IMR-90 (cell line): ENCODE data around the gene SHCBP1L.

Experiments
- CEBPB ChIP-seq: IDR thresholded peaks from 2 replicates; pipeline ENCODE4 v1.6.1; 2012; ENCODE audit warnings: low read depth, low read length, improper control_type of control experiment
- MAFK ChIP-seq: IDR thresholded peaks from 2 replicates; pipeline ENCODE4 v1.6.1; 2012; ENCODE audit warnings: low read depth, low read length, improper control_type of control experiment
- MAZ ChIP-seq: IDR thresholded peaks from 2 replicates; pipeline ENCODE4 v1.6.1; 2012; ENCODE audit warnings: low read depth, mild to moderate bottlenecking, low read length, improper control_type of control experiment, moderate library complexity, borderline replicate concordance
- MXI1 ChIP-seq: IDR thresholded peaks from 2 replicates; pipeline ENCODE4 v1.6.1; 2012; ENCODE audit warnings: low read depth, mild to moderate bottlenecking, low read length, moderate library complexity, borderline replicate concordance
- NFE2L2 ChIP-seq: fragments of 150-350 bp; IDR thresholded peaks from 2 replicates; pipeline ENCODE4 v1.6.1; 2016; ENCODE audit warnings: low read depth, mild to moderate bottlenecking, low read length
- POLR2A ChIP-seq: IDR thresholded peaks from 2 replicates; pipeline ENCODE4 v1.6.1; 2012; ENCODE audit warnings: mild to moderate bottlenecking, low read depth, low read length
- RAD21 ChIP-seq: IDR thresholded peaks from 2 replicates; pipeline ENCODE4 v1.6.1; 2012; ENCODE audit warnings: low read length, improper control_type of control experiment
- SMC3 ChIP-seq: fragments of 150-350 bp; IDR thresholded peaks from 2 replicates; pipeline ENCODE4 v1.6.1; 2016; ENCODE audit warnings: low read depth, mild to moderate bottlenecking, antibody characterized with exemption, low read length, moderate library complexity
- TF ChIP-seq, protein P1 (sequence below): conservative IDR thresholded peaks from 2 replicates; pipeline ENCODE4 v1.5.1; 2012; ENCODE audit warnings: mild to moderate bottlenecking, low read depth, low read length, improper control_type of control experiment
- TF ChIP-seq, protein P2 (sequence below): fragments of 150-350 bp; IDR thresholded peaks from 2 replicates; pipeline ENCODE4 v1.6.1; 2017; ENCODE audit warnings: mild to moderate bottlenecking, antibody characterized with exemption, low read length, low read depth

DNA sequence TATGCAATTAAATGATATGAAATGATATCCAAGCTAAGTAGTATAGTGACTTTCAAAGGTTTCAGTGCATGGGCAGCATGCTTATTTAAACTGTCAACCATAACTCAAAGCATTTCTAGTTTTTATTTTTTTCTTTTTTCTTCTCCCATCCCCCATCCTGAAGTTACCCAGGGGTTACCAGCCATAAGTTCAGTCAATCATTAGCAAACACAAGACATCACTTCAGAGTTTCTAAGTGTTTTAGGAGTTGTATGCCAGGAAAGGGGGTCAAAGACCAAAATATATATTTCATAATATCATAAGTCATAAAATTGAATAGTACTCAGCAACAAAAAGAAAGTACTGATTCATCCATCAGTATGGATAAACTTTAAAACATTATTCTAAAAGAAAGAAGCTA lies 85.1 kb downstream of the SHCBP1L start:
- TF ChIP-seq, protein P1, sequence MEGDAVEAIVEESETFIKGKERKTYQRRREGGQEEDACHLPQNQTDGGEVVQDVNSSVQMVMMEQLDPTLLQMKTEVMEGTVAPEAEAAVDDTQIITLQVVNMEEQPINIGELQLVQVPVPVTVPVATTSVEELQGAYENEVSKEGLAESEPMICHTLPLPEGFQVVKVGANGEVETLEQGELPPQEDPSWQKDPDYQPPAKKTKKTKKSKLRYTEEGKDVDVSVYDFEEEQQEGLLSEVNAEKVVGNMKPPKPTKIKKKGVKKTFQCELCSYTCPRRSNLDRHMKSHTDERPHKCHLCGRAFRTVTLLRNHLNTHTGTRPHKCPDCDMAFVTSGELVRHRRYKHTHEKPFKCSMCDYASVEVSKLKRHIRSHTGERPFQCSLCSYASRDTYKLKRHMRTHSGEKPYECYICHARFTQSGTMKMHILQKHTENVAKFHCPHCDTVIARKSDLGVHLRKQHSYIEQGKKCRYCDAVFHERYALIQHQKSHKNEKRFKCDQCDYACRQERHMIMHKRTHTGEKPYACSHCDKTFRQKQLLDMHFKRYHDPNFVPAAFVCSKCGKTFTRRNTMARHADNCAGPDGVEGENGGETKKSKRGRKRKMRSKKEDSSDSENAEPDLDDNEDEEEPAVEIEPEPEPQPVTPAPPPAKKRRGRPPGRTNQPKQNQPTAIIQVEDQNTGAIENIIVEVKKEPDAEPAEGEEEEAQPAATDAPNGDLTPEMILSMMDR, result no peak
- TF ChIP-seq MAFK, result no peak
- TF ChIP-seq MXI1, result no peak
- TF ChIP-seq POLR2A, result no peak
- TF ChIP-seq, protein P2, sequence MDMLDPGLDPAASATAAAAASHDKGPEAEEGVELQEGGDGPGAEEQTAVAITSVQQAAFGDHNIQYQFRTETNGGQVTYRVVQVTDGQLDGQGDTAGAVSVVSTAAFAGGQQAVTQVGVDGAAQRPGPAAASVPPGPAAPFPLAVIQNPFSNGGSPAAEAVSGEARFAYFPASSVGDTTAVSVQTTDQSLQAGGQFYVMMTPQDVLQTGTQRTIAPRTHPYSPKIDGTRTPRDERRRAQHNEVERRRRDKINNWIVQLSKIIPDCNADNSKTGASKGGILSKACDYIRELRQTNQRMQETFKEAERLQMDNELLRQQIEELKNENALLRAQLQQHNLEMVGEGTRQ, result no peak
- no peak for TF ChIP-seq SMC3
- no peak for TF ChIP-seq CEBPB
- TF ChIP-seq RAD21, result no peak
- TF ChIP-seq NFE2L2, result no peak
- TF ChIP-seq MAZ, result no peak
